HG03139 (cell line): ENCODE measurements around the gene TSC22D1.

Source experiments
- ATAC-seq: cut with Tn5 transposase; IDR thresholded peaks from one replicate; pipeline ENCODE4 v1.9.1; 2021; ENCODE audit not compliant: unreplicated experiment

TSC22D1 gene

DNA sequence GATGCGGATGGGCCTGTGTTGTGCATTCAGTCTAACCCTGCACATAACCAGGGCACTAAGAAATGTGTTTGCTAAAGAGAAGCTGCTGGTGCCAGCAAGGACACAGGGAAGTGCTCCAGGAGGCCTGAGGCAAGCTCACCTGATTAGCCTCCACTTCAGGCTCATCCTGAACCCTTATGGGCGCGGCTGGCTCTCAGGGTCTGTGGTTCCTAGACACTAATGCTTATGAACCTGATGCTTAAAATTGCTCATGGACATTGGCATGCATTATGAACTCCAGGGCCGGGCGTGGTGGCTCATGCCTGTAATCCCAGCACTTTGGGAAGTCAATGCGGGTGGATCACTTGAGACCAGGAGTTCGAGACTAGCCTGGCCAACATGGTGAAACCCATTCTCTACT, 168.2 kb downstream of the TSC22D1 start:
- no peak for ATAC-seq

DNA sequence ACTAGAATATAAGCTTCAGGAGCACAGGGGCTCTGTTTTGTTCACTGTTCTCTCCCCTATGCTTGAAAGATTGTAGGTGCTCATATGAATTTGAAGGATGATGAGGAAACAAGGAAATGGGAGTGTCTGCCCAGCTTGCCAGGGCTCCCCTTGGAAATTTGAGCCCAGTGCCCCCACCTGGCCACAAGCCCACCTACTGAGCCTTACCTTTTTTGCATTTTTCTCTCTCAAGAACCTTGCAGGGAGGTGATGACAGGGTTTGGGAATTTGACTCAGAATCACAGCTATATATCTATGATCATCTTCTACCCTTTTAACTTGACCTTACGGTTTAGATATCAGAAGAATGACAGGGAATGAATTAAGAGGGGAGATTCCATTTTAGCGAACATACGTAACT, 168.8 kb downstream of the TSC22D1 start:
- ATAC-seq, result no peak

DNA sequence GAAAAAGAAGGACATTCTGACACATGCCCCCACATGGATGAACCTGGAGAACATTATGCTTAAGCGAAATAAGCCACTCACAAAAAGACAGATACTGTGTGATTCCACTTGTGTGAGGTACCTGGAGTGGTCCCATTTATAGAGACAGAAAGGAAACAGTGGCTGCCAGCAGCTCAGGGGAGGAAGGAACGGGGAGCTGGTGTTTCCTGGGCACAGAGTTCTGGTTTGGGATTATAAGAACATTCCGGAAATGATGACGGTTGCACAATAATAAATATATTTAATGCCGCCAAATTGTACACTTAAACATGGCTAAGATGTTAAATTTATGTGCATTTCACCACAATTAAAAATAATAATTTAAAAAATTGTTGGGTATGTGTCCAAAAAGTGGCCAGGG, 169.5 kb downstream of the TSC22D1 start:
- ATAC-seq, result no peak

DNA sequence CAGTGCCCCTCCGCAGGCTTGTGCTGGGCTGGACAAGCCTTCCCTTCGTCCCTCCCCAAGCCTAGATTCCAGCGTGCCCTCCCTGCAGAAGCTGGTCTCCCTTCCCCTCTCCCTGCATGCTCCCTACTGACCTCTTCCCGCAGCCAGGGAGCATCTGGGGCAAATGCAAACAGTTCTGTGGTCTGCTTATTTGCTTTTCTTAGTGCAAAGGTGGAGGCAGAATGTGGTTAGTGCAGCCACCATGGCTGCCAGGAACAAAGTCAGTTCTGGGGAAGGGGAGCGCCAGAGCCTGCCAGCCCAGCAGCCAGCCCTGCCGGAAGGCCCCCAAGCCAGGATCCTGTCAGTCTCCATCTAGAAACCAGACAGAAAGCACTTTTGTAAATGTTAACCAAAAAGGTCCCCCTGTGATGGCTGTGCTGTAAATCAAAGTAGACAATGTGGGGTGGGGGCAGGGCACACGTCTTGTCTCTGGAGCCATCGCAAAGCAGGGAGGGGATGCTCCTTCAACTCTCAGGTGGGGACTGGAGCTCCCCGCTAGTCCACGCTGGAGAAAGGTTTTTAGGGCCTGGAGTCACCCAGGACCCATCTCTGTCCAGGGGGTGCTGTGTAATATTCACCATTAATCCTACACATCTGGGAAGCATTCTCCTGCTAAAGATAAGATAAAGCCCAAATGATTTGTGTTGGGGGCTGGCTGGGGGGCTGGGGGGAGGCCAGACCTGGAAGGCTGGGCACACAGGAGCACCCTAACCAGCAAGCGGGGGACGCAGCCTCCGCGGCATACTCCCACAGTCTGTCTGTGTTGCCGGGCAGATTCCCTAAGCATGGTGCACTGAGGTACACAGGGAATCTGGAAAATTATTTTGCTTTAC, 171.6 kb downstream of the TSC22D1 start:
- ATAC-seq, result no peak

DNA sequence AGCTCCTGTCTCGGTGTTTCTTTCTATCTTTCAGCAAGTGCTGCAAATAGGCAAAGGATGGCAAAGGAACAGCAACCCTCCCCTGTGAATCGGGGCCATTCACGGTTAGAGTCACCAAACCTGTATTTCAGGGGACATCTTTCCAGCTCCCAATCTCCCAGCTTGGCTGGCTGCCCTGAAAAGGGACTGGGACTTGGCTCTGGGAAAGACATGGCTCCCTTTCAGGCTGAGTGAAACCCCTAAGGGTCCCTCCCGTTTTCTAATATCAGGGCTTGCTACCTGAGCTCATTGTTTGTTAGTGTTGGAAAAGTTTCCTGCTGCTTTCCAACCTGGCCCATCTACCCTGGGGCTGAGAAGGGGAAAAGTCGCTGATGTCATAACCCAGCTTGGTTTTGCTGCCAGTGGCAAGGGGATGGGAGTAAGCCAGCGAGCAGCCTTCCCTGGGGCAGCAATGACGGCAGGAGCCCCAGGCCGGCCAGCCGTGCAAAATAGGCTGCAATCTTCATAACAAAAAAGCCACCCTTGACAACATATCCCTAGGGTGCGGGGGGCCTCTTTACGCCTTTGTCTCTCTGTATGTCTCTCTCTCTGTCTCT, 172.6 kb downstream of the TSC22D1 start:
- no peak for ATAC-seq

DNA sequence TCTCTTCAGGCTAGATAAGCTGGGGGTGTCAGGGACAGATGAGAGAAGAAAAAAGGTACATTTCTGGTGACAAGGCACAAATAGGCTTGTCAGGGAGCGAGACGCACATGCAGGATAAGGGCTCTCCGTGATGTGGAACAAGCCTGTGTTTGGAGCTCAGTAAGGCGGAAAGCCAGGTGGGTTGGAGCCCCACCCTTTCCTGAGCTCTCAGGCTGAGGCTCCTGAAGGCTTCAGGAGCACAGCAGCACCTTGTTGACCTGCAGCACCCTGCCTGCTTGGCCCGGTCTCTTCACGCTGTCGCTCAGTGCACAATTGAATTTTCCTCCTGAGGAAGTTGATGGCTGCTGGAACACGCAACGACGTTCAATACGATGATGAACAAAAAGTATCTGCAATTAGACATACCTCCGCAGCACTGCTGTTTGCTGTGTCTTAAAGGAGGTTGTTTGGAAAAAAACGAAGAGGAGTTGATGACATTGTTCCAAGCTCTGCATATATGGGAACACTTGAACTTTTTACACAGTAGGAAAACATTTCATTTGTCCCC, 173.2 kb downstream of the TSC22D1 start:
- ATAC-seq, result no peak

DNA sequence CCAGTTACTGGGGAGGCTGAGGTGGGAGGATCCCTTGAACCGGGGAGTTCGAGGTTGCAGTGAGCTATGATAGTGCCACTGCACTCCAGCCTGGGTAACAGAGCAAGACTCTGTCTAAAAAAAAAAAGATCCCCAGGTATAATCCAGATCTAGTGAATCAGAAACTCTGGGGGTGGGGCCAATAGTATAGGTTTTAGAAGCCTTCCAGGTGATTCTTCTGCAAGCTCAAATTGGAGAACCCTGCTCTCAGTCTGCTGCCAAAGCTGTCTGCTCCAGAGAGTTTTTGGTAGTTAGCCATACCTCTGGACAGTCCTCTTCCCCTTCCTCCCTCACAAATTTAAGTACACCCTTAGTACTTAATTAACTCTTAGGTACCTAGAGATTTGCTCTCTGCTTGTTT, 174.6 kb downstream of the TSC22D1 start:
- no peak for ATAC-seq

DNA sequence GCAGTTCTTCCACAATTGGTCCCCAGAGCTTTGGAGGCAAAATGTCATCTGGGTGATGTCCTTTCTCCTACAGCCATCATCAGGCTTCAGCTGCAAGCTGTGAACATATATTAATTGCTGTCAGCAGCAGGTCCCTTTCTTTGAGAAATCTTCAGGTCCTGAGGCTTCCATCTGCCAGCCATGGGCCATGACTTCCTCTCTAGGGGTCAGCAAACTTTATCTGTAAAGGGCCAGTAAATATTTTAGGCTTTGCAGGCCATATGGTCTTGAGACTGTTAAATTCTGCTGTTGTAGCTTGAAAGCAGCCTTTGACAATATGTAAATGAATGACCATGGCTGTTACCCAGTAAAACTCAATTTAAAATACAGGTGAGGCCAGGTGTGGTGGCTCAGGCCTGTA, 175.4 kb downstream of the TSC22D1 start:
- no peak for ATAC-seq

DNA sequence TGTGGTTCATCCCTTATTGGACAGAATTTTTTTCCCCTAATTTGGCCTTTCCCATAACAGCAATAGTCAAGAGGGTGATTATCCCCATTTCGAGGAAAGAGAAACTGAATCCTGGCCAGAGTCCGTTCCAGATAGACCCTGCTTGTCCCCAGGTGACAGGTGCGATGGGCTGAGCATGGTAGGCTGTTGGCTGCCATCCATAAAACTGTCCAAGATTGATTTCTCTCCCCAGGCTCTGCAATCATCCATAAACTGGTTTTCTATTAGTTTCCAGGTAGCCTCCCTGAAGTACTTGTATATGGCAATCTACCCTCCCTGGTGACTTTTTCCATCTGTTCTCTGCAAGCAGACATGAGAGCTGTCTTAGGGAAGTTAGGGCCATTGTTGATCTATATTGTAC, 177.1 kb downstream of the TSC22D1 start:
- no peak for ATAC-seq

DNA sequence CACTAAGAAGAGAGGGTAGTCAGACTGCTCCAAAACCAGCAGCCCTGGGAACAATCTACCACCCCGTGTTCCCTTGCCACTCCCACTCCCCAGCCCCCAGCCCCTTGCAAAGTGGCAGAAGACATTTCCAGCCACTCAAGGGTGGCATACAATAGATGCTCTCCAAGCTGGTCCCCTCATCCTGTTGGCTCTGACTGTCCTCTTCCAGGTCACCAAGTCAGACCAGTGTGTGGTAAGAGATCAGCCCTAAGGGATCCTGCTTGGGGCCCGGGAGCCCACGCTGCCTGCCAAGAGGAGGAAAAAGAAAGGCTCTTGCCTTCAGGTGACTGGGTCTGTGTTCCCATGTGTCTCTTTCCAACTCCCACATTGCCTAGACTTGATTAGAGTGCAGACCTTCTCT, 177.5 kb downstream of the TSC22D1 start:
- no peak for ATAC-seq

DNA sequence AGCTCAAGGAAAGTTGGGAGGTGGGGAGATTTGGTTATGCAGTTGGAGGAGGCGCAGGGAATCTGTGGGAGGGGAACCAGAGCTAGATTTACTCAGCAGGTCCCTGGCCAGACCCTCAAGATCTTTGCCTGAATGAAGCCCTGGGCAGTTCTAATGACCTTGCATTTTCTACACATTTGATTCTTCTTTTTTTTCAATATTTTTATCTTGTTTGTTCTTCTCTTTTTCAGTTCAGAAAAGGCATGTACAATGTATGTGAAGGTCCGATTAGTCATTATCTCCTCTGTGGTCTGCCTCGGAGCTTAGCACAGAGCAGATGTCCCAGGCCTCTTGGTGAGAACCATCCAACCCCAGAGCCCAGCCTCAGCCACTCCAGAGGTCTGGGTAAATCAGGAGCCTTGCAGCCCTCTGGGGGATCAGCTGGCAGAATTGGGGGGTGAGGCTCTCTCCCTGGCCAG, 178.3 kb downstream of the TSC22D1 start:
- ATAC-seq, result no peak

DNA sequence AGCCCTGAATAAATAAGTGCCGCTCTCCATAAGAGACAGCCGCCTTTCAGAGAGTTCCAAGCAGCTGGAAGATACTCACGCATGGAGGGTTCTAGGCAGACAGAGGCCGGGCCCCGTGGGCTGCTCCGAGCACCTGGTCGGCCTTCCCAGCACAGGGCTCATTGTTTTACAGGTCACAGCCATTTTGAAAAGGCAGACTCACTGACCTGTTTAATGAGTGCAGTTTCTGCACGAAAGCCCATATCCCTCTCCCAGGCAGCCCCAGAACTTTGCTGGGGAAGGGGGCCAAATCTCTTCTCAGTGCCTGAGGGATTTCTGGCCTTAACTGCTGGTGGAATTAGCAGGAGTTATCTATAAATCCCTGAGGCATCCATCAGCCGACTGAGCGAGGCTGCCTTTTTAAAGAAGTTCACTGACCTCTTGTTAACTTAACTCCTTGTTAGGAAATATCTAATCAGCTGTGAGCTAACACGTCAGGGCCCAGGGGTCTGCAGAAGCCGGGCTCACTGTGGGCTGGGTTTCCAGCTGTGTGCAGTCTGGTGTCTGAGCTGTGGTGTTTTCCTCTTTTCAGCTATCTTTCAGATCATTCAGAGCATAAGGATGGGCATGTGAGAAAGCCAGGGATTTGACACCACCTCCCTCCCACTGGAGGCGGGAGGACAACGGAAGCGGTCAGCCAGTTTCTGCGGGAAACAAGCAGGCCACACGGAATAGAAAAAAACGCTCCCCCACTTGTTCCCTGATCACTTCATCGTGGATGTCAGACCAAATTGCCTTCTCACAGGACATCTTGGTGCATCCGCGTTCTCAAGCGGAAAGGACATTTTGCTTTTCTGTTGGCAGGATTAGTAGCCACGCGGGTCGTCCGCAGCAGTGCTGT, 179.2 kb downstream of the TSC22D1 start:
- ATAC-seq, result no peak

DNA sequence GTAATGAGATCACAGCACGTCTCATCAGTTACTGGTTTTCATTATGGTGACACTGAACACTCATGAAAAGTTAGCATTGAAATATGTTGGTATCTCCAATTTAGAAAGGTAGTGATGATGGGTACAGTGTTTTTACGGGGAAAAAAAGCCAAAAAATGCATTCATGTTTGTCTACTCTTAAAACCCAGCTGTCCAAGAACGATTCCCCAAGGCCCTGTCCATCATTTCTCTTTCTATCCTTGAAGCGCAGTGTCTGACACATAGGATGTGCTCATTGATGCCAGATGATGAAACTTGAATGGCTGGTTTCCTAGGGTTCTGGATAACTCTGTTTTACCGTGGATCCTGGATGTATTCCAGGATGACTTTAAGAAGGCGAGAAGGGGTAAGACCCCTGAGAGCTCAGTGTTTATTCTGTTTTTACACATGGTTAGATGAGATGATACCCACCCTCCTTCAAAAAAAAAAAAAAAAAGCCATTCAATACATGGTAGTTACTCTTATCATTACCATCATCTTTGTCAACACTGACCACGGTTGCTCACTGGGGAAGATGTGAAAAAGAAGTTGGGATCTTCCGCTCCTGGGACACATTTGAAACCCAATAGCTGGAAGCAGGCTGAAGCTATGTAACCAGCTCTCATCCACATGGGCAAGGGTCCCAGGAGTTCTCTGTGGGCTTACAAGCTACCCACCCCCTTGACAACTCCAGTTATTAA, 180.0 kb downstream of the TSC22D1 start:
- no peak for ATAC-seq

DNA sequence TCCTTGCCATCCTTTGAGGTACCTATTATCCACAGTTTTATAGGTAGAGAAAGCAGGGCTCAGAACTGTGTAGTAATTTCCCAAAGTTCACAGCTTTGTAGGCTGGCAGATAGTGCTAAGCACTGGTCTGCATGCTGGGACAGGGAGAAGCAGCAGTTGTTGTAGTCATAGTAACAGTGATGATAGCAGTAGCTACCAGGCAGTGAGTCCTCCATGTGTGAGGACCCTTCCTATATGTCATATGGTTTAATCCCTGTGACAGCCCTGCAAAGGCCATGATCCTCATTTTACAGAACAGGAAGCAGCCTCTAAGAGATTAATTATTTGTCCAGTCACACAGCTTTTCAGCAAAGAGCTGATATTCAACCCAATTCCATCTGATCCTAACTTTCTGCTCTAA, 181.5 kb downstream of the TSC22D1 start:
- no peak for ATAC-seq

DNA sequence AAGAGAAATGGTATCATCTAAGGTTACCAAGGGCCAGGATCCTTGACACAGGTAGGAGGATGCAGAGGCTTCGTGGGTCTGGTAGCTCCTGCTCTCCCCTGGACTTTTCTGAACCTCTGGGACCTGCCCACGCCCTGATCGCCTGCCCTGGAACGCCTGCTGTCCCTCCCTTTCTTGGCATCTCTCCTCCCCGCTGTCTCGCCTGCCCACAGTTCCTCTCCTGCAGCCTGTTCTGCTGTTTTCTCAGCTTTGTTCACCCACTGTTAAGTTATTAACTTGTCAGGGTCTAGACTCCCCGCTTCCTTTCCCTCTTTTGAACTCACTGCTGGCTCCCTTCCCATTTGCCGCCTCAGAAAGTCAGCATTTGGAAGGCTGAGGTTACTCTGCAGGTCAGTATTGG, 182.7 kb downstream of the TSC22D1 start:
- no peak for ATAC-seq

DNA sequence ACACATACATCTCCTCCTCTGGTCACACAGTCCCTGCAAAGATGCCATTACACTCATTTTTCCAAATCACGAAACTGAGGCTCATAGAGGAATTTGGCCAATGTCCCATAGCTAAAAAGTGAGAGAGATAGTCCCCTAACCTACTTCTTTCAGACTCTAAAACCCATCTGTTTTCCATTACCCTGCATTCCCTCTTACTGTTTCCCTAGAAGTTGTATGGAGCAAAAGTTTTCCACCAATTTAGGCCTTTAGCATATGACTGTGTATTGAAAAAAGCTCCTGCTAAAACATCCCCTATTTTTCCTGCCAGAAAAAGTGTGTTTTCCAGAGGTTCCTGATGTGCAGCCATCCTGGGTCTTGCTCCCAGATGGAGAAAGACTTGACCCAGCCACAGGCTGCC, 186.3 kb downstream of the TSC22D1 start:
- ATAC-seq, result no peak

DNA sequence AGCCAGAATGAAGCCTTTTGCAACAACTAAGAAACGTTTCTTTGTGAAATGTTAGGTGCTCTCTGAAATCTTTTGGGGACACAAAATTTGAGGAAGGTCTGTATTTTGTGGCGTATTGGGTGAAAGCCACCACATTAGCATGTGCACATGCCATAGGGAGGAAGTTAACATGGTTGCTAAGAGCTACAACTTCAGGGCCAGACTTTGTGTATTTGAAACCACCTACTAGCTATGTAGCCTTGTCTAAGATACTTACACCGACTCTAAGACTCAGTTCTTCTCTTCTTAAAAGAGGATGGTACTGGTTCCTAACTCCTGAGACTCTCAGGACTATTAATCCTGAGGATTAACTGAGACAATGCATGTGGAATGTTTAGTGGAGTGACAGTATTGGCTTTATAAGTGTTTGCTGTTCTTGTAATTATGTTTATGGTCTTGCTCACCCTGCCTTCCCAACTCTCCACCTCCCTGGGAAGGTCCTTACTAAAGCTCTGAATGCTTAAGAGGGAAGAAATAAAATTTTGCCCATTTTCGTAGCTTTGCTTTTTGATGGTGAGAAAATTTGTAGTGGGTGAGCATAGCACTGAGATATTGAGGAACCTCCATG, 187.0 kb downstream of the TSC22D1 start:
- no peak for ATAC-seq

DNA sequence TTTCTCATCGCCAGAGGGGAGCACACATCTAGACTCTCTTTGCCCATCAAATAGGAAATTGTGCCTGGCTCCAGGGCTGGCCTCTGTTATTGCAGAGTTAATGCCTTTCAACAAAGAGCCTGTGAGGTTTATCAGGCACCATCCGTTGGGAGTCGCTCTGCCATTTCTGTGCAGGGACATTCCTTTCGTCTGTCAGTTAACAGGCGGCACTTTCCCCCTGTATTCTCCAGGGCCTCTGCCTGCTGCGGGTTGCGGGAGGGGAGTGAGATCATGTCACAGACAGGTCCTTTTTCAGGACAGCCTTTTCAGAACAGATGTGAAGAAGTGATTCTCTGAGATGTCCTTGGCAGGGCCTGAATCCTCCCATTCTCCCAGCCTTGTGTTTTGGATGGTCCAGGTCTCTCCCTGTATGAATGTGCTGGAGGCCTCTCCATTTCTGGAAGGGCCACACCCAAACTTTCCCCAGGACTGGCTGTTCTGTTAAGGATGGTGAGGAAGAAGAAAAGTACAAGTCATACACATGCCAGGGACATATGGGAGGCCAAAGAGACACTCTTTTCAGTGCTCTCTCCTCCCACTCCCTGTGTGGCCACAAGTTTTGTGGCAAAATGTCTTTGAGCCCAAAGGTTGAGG, 187.6 kb downstream of the TSC22D1 start:
- ATAC-seq, result no peak

DNA sequence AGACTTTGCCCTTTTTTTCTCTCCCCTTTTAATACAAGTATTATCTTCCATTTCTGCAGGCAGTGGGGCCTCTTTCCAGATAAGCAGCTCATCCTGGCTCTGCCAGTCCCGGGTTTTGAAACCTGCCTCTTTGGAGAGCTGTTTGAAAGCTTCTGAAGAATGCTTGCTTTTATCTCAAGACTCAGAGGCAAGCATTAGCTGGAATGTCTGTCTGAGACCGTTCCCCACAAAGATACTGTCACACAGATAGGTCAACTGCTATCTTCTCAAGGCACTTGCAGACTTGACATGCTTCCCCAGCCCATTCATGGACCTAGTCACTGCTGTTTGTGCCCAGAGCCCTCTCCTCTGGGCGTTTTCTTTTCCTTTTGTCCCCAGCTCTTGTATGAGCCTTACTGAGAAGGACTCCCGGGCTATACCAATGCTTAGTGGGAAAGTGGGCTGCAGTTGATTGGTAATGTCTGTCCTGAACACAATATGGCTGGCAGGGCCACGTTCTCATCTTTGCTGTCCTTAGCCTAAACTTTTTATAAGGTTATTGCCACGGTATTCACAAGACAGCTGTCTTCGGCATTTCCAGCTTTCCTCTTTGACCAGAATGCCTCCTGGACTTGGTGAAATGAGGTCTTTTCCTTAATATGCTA, 189.1 kb downstream of the TSC22D1 start:
- no peak for ATAC-seq
